ENCODE results near the gene XAF1.

The XAF1 gene, protein sequence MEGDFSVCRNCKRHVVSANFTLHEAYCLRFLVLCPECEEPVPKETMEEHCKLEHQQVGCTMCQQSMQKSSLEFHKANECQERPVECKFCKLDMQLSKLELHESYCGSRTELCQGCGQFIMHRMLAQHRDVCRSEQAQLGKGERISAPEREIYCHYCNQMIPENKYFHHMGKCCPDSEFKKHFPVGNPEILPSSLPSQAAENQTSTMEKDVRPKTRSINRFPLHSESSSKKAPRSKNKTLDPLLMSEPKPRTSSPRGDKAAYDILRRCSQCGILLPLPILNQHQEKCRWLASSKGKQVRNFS

DNA sequence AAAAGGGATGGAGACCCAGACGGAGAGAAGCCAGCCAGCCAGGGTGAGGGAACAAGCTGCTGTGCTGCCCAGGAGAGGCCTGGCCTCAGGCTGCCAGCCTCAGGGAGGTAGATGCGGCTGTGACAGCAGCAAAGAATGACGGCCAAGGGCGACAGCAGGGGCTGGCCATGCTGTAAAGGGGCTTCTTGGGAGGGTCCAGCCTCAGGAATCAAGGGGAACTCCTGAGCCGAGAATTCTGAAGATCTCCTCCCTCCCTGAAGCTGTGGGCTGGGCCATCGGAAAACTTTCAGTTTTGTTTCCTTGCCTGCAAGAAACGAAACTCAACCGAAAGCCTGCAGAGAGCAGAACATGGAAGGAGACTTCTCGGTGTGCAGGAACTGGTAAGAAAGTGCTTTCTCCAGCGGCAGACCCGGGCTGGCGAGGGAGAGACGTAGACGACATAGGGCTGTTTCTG lies at the start of gene XAF1:
Gene XAF1, plus strand, starts transcription at position 316 of the 454 bp plus-strand sequence. Its CDS starts 33 bp downstream, at position 349.
- DNase-seq (ENCODE audit: low spot score), result no peak
- TF ChIP-seq, protein P1, sequence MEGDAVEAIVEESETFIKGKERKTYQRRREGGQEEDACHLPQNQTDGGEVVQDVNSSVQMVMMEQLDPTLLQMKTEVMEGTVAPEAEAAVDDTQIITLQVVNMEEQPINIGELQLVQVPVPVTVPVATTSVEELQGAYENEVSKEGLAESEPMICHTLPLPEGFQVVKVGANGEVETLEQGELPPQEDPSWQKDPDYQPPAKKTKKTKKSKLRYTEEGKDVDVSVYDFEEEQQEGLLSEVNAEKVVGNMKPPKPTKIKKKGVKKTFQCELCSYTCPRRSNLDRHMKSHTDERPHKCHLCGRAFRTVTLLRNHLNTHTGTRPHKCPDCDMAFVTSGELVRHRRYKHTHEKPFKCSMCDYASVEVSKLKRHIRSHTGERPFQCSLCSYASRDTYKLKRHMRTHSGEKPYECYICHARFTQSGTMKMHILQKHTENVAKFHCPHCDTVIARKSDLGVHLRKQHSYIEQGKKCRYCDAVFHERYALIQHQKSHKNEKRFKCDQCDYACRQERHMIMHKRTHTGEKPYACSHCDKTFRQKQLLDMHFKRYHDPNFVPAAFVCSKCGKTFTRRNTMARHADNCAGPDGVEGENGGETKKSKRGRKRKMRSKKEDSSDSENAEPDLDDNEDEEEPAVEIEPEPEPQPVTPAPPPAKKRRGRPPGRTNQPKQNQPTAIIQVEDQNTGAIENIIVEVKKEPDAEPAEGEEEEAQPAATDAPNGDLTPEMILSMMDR (IDR thresholded peaks at IDR 0.05; ENCODE audit: extremely low read depth, missing control alignments), result no peak

GRCh38 chr17:6706499-6706898 lies 49.3 kb upstream of the XAF1 start:
- TF ChIP-seq, protein P1 (IDR thresholded peaks at IDR 0.05; ENCODE audit: extremely low read depth, missing control alignments), result no peak
- DNase-seq (ENCODE audit: low spot score), result no peak

DNA sequence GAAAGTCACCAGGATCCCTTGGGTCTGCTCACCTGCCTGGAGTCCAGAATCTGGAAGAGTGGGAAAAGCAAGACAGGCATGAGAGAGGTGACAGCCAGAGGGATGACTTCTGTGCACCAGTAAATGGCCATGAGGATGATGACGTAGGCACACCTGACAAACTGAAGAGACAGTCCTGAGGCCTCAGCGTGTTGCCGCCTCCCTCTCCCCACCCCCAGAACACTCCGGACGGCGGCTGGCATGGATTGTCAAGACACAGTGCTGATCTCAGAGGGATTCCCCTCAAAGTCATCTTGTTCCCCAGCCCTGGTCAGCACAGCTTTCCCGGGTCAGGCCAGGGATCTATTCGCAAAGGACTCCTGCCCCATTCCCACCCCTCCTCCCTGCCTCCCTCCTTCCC lies 48.9 kb upstream of the XAF1 start:
- no peak for DNase-seq (ENCODE audit: low spot score)

DNA sequence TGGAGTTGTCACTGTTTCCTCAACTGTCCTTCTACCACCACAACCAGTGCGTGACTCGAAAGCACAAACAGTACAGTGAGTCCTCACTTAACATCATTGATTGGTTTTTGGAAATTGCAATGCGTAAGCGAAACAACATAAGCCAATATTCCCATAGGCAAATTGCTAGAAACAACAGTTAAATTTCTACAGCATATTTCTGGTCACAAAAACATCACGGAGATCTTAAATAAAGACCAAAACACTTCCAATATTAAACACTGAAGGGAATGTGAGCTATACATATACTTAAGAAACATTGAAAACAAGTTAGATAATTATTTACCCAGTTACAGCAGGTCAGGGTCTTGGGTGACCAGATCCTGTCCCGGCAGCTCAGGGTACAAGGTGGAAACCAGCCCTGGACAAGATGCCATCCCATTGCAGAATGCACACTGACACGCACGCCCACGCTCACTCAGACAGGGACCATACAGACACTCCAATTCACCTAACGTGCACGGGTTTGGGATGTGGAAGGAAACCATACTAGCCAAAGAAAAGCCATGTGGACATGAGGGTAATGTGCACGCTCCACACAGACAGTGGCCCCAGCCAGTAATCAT lies 47.4 kb upstream of the XAF1 start:
- DNase-seq (ENCODE audit: low spot score), result no peak
- TF ChIP-seq, protein P1 (IDR thresholded peaks at IDR 0.05; ENCODE audit: extremely low read depth, missing control alignments), result no peak

More for the DNA sequence above, 48.9 kb upstream of the XAF1 start:
- TF ChIP-seq, protein P1 (IDR thresholded peaks at IDR 0.05; ENCODE audit: extremely low read depth, missing control alignments), result no peak

GRCh38 chr17:6710317-6710716 lies 45.5 kb upstream of the XAF1 start:
- TF ChIP-seq, protein P1 (IDR thresholded peaks at IDR 0.05; ENCODE audit: extremely low read depth, missing control alignments), result no peak
- DNase-seq (ENCODE audit: low spot score), result no peak

GRCh38 chr17:6711081-6711674 lies 44.7 kb upstream of the XAF1 start:
- TF ChIP-seq, protein P1 (IDR thresholded peaks at IDR 0.05; ENCODE audit: extremely low read depth, missing control alignments), result no peak
- no peak for DNase-seq (ENCODE audit: low spot score)

DNA sequence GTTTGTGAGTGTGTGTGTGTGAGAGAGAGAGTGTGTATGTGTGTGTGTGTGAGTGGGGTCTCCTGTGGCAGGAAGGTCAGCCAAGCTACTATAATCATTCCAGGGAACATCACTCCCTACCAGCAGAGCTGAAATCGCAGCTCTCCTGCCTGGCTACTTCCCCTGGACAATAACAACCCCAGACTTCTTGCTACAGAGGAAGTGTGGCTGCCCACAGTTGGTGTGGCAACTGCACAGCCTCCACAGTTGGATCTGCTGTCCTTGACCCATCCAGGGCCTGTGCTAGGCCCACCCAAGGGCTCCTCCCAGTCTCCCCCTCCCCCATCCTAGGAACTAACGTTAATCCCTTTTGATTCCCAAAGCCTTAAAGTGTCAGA lies 44.2 kb upstream of the XAF1 start:
- TF ChIP-seq, protein P1 (IDR thresholded peaks at IDR 0.05; ENCODE audit: extremely low read depth, missing control alignments), result no peak
- DNase-seq (ENCODE audit: low spot score), result no peak

Measured in GM20000 (cell line).